WTC11 (cell line): ENCODE results near the gene WWOX. TPM values are rescaled to one million over a fixed set of nuclear protein-coding genes. Genes with fewer than 3 reads are reported as not detected.

ENCODE experiments used
- ATAC-seq: fragments of 200-7000 bp; cut with Tn5 transposase; 2 replicates; pipeline ENCODE4 v1.10.0; 2021; ENCODE audit warnings: mild to moderate bottlenecking, moderate library complexity
- CTCF ChIA-PET: fragments of 300-600 bp; sonication (Branson Sonifier 250); formaldehyde crosslinking; loops from one replicate; lab custom pipeline; 2021; ENCODE audit warnings: antibody characterized with exemption; lab: Charles Lee
- POLR2A ChIA-PET: fragments of 350-600 bp; sonication (Branson Sonifier 250); formaldehyde crosslinking; loops from one replicate; lab custom pipeline; 2021; ENCODE audit warnings: antibody characterized with exemption; lab: Charles Lee
- DNase-seq: peaks from one replicate; pipeline ENCODE4 v3.0.0; 2021; ENCODE audit warnings: low spot score
- H3K27ac Mint-ChIP-seq: 2 replicates; pipeline ENCODE4 v1.8.0; 2021; ENCODE audit warnings: mixed read lengths
- H3K27me3 Mint-ChIP-seq: 2 replicates; pipeline ENCODE4 v1.8.0; 2021; ENCODE audit warnings: low read depth, mild to moderate bottlenecking, moderate library complexity, mixed read lengths
- H3K36me3 Mint-ChIP-seq: 2 replicates; pipeline ENCODE4 v1.8.0; 2021; ENCODE audit warnings: mixed read lengths
- H3K4me1 Mint-ChIP-seq: 2 replicates; pipeline ENCODE4 v1.8.0; 2022; ENCODE audit warnings: mixed read lengths
- H3K4me3 Mint-ChIP-seq: 2 replicates; pipeline ENCODE4 v1.8.0; 2021; ENCODE audit warnings: mild to moderate bottlenecking, moderate library complexity, mixed read lengths
- H3K9me3 Mint-ChIP-seq: 2 replicates; pipeline ENCODE4 v1.8.0; 2021; ENCODE audit warnings: mixed read lengths
- CREB1 ChIP-seq: sonication (generic); formaldehyde crosslinking; IDR thresholded peaks from 2 replicates; pipeline ENCODE4 v1.8.0; 2023; ENCODE audit warnings: mild to moderate bottlenecking, missing genetic modification reagents
- ETV6 ChIP-seq: sonication (generic); formaldehyde crosslinking; IDR thresholded peaks from 2 replicates; pipeline ENCODE4 v1.8.1; 2022; ENCODE audit warnings: mild to moderate bottlenecking, missing genetic modification reagents
- GABPB1 ChIP-seq: sonication (generic); formaldehyde crosslinking; IDR thresholded peaks from 2 replicates; pipeline ENCODE4 v1.8.1; 2023; ENCODE audit warnings: mild to moderate bottlenecking, missing genetic modification reagents
- GTF2I ChIP-seq: fragments of 250-450 bp; sonication (Bioruptor Pico); conservative IDR thresholded peaks from 2 replicates; pipeline ENCODE4 v1.4.0; 2021; ENCODE audit warnings: mild to moderate bottlenecking
- HMGA2 ChIP-seq: fragments of 250-450 bp; sonication (Bioruptor Pico); IDR thresholded peaks from 2 replicates; pipeline ENCODE4 v1.4.0; 2021; ENCODE audit warnings: mild to moderate bottlenecking, moderate library complexity
- IRF2 ChIP-seq: sonication (generic); formaldehyde crosslinking; IDR thresholded peaks from 2 replicates; pipeline ENCODE4 v1.8.0; 2022; ENCODE audit warnings: low read depth, missing genetic modification reagents, borderline replicate concordance
- JAZF1 ChIP-seq: fragments of 250-450 bp; sonication (Bioruptor Pico); IDR thresholded peaks from 2 replicates; pipeline ENCODE4 v1.9.0; 2021; ENCODE audit warnings: moderate library complexity, mild to moderate bottlenecking, inconsistent platforms
- KAT7 ChIP-seq: sonication (generic); formaldehyde crosslinking; IDR thresholded peaks from 2 replicates; pipeline ENCODE4 v1.8.1; 2023; ENCODE audit warnings: missing genetic modification reagents, mild to moderate bottlenecking, borderline replicate concordance
- MXD4 ChIP-seq: fragments of 250-450 bp; sonication (Bioruptor Pico); IDR thresholded peaks from 2 replicates; pipeline ENCODE4 v1.8.0; 2021; ENCODE audit warnings: mild to moderate bottlenecking, moderate library complexity, borderline replicate concordance
- SOX15 ChIP-seq: fragments of 250-450 bp; sonication (Bioruptor Pico); IDR thresholded peaks from 2 replicates; pipeline ENCODE4 v1.9.0; 2021; ENCODE audit warnings: mild to moderate bottlenecking
- SP1 ChIP-seq: sonication (generic); formaldehyde crosslinking; conservative IDR thresholded peaks from 2 replicates; pipeline ENCODE4 v1.8.1; 2022; ENCODE audit warnings: missing genetic modification reagents
- TEAD1 ChIP-seq: sonication (generic); formaldehyde crosslinking; IDR thresholded peaks from 2 replicates; pipeline ENCODE4 v1.8.0; 2022; ENCODE audit warnings: mild to moderate bottlenecking, missing genetic modification reagents
- ZNF121 ChIP-seq: sonication (generic); formaldehyde crosslinking; IDR thresholded peaks from 2 replicates; pipeline ENCODE4 v1.8.0; 2023; ENCODE audit warnings: missing genetic modification reagents
- ZNF423 ChIP-seq: fragments of 250-450 bp; sonication (Bioruptor Pico); IDR thresholded peaks from 2 replicates; pipeline ENCODE4 v2.1.2; 2022; ENCODE audit warnings: mild to moderate bottlenecking, moderate library complexity
- total RNA-seq: library from RNA; stranded (reverse); gene quantifications from 3 replicates; pipeline ENCODE4 v1.2.3, GENCODE V29; 2021
- TF ChIP-seq, protein P1 (sequence below): sonication (generic); formaldehyde crosslinking; IDR thresholded peaks from 2 replicates; pipeline ENCODE4 v1.8.1; 2023; ENCODE audit warnings: mild to moderate bottlenecking, moderate library complexity, missing genetic modification reagents
- TF ChIP-seq, protein P2 (sequence below): sonication (generic); formaldehyde crosslinking; IDR thresholded peaks from 2 replicates; pipeline ENCODE4 v1.8.0; 2022; ENCODE audit warnings: mild to moderate bottlenecking, missing genetic modification reagents
- TF ChIP-seq, protein P3 (sequence below): fragments of 250-450 bp; sonication (Bioruptor Pico); conservative IDR thresholded peaks from 2 replicates; pipeline ENCODE4 v1.9.0; 2021; ENCODE audit warnings: mild to moderate bottlenecking
- TF ChIP-seq, protein P4 (sequence below): sonication (generic); formaldehyde crosslinking; conservative IDR thresholded peaks from 2 replicates; pipeline ENCODE4 v1.8.1; 2023; ENCODE audit warnings: mild to moderate bottlenecking, low read depth, missing genetic modification reagents, moderate library complexity
- TF ChIP-seq, protein P5 (sequence below): sonication (generic); formaldehyde crosslinking; IDR thresholded peaks from 2 replicates; pipeline ENCODE4 v1.8.0; 2023; ENCODE audit warnings: missing genetic modification reagents

WWOX gene
- total RNA-seq, 1 experiment from 2014 or later, result 15.7 TPM

DNA sequence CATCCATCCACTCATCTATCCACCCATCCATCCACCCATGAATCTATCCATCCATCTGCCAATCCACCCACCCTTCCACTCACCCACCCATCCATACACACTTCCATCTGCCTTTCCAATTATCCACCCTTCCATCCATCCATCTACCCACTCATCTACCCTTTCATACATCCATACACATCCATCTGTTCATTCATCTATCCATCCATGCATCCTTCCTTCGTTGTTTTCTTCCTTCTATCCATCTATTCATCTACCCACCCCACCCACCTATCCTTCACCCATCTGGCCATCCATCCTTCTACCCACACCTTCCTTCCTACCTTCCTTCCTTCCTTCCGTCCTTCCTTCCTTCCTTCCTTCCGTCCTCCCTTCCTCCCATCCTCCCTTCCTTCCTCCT lies 106.1 kb downstream of the WWOX start (continued):
- TF ChIP-seq, protein P1, sequence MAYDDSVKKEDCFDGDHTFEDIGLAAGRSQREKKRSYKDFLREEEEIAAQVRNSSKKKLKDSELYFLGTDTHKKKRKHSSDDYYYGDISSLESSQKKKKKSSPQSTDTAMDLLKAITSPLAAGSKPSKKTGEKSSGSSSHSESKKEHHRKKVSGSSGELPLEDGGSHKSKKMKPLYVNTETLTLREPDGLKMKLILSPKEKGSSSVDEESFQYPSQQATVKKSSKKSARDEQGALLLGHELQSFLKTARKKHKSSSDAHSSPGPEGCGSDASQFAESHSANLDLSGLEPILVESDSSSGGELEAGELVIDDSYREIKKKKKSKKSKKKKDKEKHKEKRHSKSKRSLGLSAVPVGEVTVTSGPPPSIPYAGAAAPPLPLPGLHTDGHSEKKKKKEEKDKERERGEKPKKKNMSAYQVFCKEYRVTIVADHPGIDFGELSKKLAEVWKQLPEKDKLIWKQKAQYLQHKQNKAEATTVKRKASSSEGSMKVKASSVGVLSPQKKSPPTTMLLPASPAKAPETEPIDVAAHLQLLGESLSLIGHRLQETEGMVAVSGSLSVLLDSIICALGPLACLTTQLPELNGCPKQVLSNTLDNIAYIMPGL (CRISPR knock-in tag), result no peak
- no peak for TF ChIP-seq SP1 (CRISPR knock-in tag)
- no peak for TF ChIP-seq TEAD1
- TF ChIP-seq, all 79 proteins: peak for 0

DNA sequence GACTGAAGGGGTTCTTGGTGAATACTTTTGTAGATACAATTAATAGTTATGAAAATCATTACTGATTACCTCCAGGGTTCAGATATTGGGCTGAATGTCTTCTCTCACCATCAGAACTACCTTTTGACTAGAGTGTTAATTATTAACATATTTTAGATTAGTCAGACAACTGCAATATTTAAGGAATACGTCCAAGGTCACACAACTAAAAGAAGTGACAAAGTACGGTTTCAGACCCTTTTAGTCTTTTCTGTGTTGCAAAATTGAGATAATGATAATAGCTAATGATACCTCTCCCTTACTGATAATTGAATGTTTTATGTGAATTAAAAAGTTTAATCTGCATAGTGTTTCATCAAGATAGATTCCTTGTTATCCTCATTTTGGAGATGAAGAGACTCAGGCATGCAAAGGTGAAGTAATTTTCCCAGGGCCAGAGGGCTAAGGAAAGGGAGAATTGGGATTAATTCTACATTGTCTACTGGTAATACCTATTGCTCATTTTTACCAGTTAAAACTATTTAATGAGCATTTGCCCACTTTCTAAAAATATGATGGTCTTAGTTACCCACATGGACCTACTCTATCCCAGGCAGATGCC lies 107.3 kb downstream of the WWOX start:
- TF ChIP-seq GABPB1 (CRISPR knock-in tag) (peak; percentile 33; the same call in 1 of the 2 replicates), IRF2 (CRISPR knock-in tag) (no peak)
- POLR2A ChIA-PET, result no interaction called here

DNA sequence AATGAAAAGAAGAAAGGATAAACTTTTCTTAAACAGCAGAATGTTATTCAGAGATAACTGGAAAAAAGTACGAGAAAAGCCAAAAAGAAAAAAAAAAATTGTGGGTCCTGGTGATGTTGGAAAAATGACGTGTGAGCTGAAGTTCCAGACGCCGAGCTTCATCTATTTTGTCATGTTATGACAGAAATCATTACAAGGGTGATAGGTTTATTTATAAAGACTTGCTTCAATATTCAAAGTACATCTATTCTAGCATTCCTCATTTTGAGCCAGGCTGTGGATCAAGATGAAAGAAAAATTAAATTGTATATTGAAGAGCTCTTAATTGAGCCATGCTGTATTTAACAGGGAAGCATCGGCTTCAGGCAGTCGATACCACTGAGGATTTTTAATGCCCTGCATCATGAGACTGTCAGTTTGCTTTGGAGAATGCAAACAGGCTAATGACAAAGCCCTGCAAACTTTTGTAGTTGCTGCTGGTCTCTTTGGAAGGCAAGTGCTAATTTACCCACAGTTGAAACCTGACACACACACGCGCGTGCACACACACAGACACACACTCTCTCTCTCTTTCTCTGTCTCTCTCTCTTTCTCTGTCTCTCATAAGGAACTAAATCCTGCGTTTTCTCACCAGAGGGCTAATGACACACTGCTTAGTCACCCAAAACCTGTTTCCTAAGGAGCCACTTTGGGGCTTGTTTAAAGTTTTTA lies 110.7 kb downstream of the WWOX start:
- H3K27ac Mint-ChIP-seq, result no peak overlapping the region
- ChIA-PET CTCF (no interaction called here), POLR2A (no interaction called here)

More for the DNA sequence above, 107.3 kb downstream of the WWOX start:
- DNase-seq (no peak), ATAC-seq (no peak)
- Mint-ChIP-seq H3K36me3 (no peaks in the 10 kb centered on the region), H3K27ac (no peak overlapping the region), H3K9me3 (peaks cover 8% of the 10 kb centered on the region), H3K4me3 (no peak overlapping the region), H3K4me1 (peaks cover 6% of the 10 kb centered on the region), H3K27me3 (no peaks in the 10 kb centered on the region)
- CTCF ChIA-PET, result no interaction called here

DNA sequence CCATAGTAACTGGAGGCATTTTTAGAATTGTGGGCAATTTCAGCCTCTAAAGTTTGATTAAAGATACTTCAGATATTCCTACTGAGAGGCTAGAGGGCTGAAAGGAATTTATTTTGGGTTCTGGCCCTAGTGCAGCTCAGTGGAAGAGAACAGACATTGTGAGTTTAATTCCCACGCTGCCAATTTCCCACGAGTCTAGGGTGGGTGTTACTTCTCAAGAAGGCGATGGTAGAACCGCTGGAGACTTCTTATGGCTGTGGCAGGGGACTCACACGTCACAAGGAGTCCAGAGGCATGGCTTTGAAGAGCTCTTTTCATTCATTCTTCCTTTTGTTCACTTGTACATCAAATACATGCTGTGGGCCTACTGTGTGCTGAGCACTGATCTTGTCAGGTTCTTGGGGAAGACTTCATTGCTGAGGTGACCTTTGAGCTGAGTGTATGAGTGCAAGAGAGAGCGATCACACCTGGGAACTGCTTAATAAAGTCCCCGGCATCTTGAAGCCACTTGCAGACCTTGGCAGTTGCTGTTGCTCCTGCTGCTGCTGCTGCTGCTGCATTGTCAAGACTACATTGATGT lies 111.7 kb downstream of the WWOX start:
- Mint-ChIP-seq H3K9me3 (0 out of 2 replicates have a peak, but pooled peaks cover 3% of the 10 kb centered on the region), H3K36me3 (no peaks in the 10 kb centered on the region), H3K4me3 (no peak overlapping the region), H3K4me1 (peaks cover 18% of the 10 kb centered on the region), H3K27me3 (no peaks in the 10 kb centered on the region), H3K27ac (no peak overlapping the region)
- ChIA-PET CTCF (interaction anchor here (0.5 kb wide), 1 partner anchor 399 kb away, joined by 3 read pairs; no protein-coding TSS in a partner anchor), POLR2A (interaction anchor here (0.5 kb wide), 1 partner anchor 101 kb away, joined by 4 read pairs; no protein-coding TSS in a partner anchor)
- ATAC-seq (no peak), DNase-seq (no peak)
- no peak for TF ChIP-seq SOX15
- TF ChIP-seq, protein P2, sequence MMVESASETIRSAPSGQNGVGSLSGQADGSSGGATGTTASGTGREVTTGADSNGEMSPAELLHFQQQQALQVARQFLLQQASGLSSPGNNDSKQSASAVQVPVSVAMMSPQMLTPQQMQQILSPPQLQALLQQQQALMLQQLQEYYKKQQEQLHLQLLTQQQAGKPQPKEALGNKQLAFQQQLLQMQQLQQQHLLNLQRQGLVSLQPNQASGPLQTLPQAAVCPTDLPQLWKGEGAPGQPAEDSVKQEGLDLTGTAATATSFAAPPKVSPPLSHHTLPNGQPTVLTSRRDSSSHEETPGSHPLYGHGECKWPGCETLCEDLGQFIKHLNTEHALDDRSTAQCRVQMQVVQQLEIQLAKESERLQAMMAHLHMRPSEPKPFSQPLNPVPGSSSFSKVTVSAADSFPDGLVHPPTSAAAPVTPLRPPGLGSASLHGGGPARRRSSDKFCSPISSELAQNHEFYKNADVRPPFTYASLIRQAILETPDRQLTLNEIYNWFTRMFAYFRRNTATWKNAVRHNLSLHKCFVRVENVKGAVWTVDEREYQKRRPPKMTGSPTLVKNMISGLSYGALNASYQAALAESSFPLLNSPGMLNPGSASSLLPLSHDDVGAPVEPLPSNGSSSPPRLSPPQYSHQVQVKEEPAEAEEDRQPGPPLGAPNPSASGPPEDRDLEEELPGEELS, result no peak
- TF ChIP-seq MXD4 (CRISPR knock-in tag), result no peak
- no peak for TF ChIP-seq CREB1 (CRISPR knock-in tag)
- TF ChIP-seq, protein P3, sequence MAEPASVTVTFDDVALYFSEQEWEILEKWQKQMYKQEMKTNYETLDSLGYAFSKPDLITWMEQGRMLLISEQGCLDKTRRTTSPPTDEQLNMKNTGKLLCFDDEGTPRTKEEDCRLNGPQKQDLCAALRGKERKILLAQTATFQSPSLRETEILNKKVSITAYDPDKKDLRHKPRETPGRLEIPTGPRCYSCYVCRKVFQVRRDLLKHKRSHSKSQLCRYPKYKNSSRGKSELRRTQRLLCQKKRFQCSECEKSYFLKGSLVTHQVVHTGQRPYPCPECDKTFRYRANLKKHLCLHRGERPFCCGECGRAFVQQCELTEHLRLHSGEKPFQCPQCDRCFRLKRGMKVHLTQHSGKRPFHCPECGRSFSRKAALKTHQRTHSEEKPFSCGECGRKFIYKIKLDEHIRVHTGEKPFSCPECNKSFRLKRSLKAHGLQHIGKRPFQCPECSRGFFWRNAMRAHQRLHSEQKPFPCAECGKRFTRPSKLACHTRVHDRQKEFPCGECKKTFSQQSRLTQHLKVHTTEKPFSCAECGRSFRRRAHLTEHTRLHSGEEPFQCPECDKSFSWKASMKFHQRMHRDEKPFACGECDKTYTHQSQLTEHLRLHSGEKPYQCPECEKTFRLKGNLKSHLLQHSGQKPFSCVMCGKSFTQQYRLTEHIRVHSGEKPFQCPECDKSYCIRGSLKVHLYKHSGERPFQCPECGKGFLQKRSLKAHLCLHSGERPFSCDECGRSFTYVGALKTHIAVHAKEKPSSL (CRISPR knock-in tag), result no peak
- TF ChIP-seq ETV6 (CRISPR knock-in tag), result no peak
- TF ChIP-seq, protein P4, sequence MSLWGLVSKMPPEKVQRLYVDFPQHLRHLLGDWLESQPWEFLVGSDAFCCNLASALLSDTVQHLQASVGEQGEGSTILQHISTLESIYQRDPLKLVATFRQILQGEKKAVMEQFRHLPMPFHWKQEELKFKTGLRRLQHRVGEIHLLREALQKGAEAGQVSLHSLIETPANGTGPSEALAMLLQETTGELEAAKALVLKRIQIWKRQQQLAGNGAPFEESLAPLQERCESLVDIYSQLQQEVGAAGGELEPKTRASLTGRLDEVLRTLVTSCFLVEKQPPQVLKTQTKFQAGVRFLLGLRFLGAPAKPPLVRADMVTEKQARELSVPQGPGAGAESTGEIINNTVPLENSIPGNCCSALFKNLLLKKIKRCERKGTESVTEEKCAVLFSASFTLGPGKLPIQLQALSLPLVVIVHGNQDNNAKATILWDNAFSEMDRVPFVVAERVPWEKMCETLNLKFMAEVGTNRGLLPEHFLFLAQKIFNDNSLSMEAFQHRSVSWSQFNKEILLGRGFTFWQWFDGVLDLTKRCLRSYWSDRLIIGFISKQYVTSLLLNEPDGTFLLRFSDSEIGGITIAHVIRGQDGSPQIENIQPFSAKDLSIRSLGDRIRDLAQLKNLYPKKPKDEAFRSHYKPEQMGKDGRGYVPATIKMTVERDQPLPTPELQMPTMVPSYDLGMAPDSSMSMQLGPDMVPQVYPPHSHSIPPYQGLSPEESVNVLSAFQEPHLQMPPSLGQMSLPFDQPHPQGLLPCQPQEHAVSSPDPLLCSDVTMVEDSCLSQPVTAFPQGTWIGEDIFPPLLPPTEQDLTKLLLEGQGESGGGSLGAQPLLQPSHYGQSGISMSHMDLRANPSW (CRISPR knock-in tag), result no peak
- no peak for TF ChIP-seq KAT7 (CRISPR knock-in tag)
- TF ChIP-seq HMGA2 (CRISPR knock-in tag), result no peak
- no peak for TF ChIP-seq ZNF423 (CRISPR knock-in tag)

More for the DNA sequence above, 110.7 kb downstream of the WWOX start:
- no peaks in the 10 kb centered on the region for H3K36me3 Mint-ChIP-seq
- H3K4me1 Mint-ChIP-seq, result peaks cover 18% of the 10 kb centered on the region
- peaks cover 7% of the 10 kb centered on the region for H3K9me3 Mint-ChIP-seq
- H3K27me3 Mint-ChIP-seq, result no peaks in the 10 kb centered on the region
- no peak overlapping the region for H3K4me3 Mint-ChIP-seq
- DNase-seq (no peak), ATAC-seq (no peak)
- TF ChIP-seq CREB1 (CRISPR knock-in tag) (no peak), ZNF121 (no peak), SOX15 (no peak), SP1 (CRISPR knock-in tag) (no peak), TEAD1 (no peak), GTF2I (CRISPR knock-in tag) (no peak), JAZF1 (CRISPR knock-in tag) (no peak)
- TF ChIP-seq, protein P5, sequence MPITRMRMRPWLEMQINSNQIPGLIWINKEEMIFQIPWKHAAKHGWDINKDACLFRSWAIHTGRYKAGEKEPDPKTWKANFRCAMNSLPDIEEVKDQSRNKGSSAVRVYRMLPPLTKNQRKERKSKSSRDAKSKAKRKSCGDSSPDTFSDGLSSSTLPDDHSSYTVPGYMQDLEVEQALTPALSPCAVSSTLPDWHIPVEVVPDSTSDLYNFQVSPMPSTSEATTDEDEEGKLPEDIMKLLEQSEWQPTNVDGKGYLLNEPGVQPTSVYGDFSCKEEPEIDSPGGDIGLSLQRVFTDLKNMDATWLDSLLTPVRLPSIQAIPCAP, result no peak
